Activated naive CD8-positive, alpha-beta T cell treated with anti-CD3 and anti-CD28 coated beads, Interleukin-2, amount 50 U/mL, for 16 hours (primary cell): ENCODE data around the gene EFCC1.

ENCODE experiments used
- DNase-seq: peaks from one replicate; pipeline ENCODE4 v3.0.0-alpha.2; 2020; ENCODE audit warnings: low read depth, low spot score

EFCC1 gene

DNA sequence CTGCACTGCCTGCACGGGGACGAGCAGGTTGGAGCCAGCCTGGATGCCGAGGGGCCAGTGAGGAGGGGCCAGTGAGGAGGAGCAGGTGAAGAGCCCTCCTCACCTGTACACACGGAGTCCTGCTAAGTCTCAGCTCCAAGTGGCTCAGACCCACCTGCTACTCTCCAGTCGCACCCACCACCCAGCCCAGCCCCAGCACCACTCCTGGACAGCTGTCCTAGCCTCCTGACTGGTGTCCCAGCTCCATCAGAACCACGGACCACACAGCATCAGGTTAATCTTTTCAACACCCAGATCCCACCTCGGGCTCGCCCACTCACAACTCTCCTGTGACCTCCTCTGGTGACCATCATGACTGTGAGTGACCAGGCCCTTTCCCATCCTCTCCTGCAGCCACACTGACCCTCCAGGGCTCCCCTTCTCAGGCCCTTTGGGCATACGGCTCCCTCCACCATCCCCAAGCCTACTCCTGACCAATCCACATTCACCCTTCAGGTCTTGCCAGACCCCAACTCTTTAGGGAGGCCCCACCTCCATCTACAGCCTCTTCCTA, 13.8 kb downstream of the EFCC1 start:
- no peak for DNase-seq

GRCh38 chr3:129015388-129016105, 14.4 kb downstream of the EFCC1 start:
- DNase-seq, result no peak

GRCh38 chr3:129016356-129016719, 15.2 kb downstream of the EFCC1 start:
- DNase-seq, result no peak

GRCh38 chr3:129016720-129017483, 15.8 kb downstream of the EFCC1 start:
- DNase-seq, result no peak

GRCh38 chr3:129017484-129017899, 16.4 kb downstream of the EFCC1 start:
- DNase-seq, result no peak

GRCh38 chr3:129018271-129018670, 17.2 kb downstream of the EFCC1 start:
- no peak for DNase-seq

- no peak for DNase-seq
Measured at GRCh38 chr3:129018751-129019150, 17.6 kb downstream of the EFCC1 start.

GRCh38 chr3:129019266-129019665, 18.2 kb downstream of the EFCC1 start:
- no peak for DNase-seq

- DNase-seq, result no peak
Measured at GRCh38 chr3:129020691-129021090, 19.6 kb downstream of the EFCC1 start.

DNA sequence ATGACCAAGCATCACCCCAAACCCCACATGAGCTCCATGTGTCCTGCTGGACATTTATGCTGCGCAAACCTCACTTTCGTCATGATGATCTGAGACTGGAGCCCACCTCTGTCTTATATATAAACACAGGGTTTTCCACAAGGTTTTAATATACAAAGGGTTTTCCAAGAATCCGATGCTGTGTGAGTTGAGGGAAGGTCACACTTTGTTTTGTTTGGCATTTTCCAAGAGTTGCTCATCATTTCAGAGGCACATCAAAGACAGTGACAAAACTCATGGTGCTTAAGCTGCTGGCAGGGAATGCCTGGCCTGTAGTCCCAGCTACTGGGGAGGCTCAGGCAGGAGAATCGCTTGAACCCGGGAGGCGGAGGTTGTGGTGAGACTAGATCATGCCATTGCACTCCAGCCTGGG, 20.0 kb downstream of the EFCC1 start:
- no peak for DNase-seq

GRCh38 chr3:129022114-129023007, 21.3 kb downstream of the EFCC1 start:
- no peak for DNase-seq

DNA sequence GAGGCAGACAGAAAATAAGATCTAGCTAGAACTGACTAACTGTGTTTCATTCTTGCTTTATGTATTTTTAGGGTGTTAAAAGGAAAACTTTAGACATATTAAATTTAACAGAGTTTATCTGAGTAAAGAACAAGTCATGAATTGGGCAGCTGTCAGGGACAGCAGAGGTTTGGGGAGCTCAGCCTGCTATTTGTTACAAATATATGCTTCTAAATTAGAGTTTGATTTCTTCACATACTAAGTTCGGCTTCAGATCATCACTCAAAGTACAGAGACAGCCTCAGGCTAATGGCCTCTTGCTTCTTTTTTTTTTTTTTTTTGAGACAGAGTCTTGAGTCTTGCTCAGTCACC, 21.9 kb downstream of the EFCC1 start:
- DNase-seq, result no peak

- no peak for DNase-seq
Measured at GRCh38 chr3:129023909-129024308, 22.8 kb downstream of the EFCC1 start.

GRCh38 chr3:129025108-129025507, 24.0 kb downstream of the EFCC1 start:
- DNase-seq, result no peak

DNA sequence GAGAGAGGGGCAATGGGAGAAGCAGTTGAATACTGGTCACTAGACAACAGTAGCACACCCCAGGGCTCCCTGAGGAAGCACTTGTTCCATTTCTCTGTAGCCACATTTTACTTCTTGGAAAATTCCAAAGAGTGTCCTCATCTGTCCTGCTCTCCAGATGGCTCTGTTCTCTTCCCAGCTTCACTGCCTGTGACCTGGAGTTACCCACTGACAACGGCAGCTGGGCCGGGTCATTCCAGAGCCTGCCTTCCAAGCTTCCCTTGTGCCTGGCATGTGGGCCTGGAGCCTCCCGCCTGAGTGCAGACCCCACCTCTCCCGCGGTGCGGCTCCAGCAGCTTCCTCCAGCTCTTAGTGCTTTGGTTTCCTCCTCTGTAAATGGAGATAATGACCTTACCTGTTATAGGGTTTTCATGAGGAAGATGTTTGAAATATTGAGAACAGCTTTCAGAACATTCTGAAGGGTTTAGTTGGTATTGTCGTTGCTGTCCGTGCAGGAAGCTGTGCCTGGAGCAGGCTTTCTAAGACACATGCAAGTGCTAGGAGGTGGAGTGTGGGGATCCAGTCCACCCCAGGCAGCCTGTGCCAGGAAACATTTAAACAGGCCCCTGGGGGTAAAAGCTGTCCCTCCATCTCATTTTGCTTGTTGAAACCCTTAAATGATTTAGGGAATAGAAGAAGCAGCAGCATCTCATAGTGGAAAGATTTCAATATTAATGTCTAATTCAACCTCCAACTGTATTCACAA, 24.8 kb downstream of the EFCC1 start:
- no peak for DNase-seq

- DNase-seq, result peak; percentile 82
Measured at GRCh38 chr3:129026728-129027543, 25.8 kb downstream of the EFCC1 start.

DNA sequence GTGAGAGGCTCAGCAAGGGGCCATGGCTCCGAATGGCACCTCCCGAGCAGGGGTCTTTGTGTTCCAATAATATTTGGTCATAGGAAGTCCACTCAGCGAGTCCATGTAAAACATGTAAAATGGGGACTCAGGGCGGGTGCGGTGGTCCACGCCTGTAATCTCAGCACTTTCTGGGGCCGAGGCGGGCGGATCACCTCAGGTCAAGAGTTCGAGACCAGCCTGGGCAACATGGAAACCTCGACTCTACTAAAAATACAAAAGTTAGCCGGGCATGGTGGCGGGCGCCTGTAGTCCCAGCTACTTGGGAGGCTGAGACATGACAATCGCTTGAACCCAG, 26.4 kb downstream of the EFCC1 start:
- no peak for DNase-seq

GRCh38 chr3:129028866-129029265, 27.8 kb downstream of the EFCC1 start:
- DNase-seq, result no peak

DNA sequence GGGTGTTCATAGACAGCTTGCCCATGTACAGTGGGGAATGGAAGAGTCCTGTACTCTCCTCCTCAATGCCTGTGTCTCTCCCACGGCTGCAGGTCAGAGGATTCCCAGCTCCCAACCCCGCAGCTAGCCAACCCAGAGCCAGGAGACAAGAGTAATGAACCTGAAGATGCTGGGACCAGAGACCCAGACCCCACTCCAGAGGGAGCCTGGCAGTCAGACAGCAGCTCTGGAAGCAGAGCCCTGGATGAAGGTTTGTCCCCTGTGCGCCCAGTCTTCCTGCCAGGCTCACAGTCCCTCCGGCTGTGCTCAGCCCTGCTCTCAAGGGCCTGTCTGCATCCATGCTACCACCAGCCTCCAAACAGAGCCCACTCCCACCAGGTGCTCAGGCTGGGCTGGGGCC, 29.5 kb downstream of the EFCC1 start:
- no peak for DNase-seq

GRCh38 chr3:129031476-129032215, 30.5 kb downstream of the EFCC1 start:
- DNase-seq, result no peak
